GM12875 (cell line): ENCODE data around the gene C1orf21.

Experiments
- H3K4me3 ChIP-seq: one replicate; pipeline ENCODE4 v1.5.1; 2011; ENCODE audit warnings: low read depth, low read length, control low read depth
- TF ChIP-seq, protein P1 (sequence below): IDR thresholded peaks from 2 replicates; pipeline ENCODE4 v1.5.1; 2011; ENCODE audit warnings: low read depth, mild to moderate bottlenecking, control low read depth, inconsistent platforms, low read length, moderate library complexity, borderline replicate concordance; ENCODE audit not compliant: insufficient read depth

C1orf21 gene

DNA sequence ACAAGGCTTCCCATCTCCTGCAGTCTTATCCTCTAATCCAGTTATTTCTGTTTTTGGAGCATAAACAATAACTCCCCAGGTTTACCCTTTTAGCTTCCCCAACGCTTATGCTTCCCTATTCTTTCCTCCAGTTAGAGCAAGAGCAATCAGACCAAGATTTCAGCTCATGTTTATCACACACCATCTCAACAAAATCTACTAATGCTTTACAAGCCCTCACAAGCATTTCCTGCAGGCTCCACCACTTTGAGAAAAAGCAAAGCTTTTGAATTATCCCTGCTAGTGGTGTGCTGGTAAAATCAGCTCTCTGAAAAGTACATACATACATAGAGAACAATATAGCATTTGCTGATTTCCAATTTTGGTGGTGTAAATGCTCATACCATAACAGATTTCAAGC is 275.0 kb downstream of the C1orf21 start:
- no peak overlapping the region for H3K4me3 ChIP-seq
- TF ChIP-seq, protein P1, sequence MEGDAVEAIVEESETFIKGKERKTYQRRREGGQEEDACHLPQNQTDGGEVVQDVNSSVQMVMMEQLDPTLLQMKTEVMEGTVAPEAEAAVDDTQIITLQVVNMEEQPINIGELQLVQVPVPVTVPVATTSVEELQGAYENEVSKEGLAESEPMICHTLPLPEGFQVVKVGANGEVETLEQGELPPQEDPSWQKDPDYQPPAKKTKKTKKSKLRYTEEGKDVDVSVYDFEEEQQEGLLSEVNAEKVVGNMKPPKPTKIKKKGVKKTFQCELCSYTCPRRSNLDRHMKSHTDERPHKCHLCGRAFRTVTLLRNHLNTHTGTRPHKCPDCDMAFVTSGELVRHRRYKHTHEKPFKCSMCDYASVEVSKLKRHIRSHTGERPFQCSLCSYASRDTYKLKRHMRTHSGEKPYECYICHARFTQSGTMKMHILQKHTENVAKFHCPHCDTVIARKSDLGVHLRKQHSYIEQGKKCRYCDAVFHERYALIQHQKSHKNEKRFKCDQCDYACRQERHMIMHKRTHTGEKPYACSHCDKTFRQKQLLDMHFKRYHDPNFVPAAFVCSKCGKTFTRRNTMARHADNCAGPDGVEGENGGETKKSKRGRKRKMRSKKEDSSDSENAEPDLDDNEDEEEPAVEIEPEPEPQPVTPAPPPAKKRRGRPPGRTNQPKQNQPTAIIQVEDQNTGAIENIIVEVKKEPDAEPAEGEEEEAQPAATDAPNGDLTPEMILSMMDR, result no peak

- TF ChIP-seq, protein P1, result peak; percentile 93
- H3K4me3 ChIP-seq, result no peak overlapping the region
These were observed 277.3 kb downstream of the C1orf21 start for GRCh38 chr1:184664042-184664660.

- no peak overlapping the region for H3K4me3 ChIP-seq
- TF ChIP-seq, protein P1, result no peak
These were observed 277.8 kb downstream of the C1orf21 start for GRCh38 chr1:184664661-184665060.

DNA sequence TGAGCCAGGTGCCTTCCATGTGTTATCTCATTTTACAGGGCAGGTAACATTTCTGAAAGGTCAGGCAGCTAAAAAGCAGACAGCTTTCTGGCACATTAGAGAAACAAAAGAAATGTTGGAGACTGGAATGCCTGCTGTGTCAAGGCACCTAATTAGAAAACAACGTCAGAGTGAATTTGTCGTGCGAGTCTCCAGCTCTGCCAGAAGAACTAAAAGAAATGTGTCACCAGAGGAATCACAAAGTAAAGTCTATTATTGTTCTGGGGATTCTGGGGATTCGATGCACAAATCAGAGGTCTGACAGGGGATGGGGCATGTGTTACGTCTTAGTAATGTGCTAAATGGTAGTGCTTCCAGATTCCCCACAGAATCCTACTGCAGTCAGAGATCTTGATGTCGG is 278.5 kb downstream of the C1orf21 start:
- TF ChIP-seq, protein P1, result no peak
- no peak overlapping the region for H3K4me3 ChIP-seq

DNA sequence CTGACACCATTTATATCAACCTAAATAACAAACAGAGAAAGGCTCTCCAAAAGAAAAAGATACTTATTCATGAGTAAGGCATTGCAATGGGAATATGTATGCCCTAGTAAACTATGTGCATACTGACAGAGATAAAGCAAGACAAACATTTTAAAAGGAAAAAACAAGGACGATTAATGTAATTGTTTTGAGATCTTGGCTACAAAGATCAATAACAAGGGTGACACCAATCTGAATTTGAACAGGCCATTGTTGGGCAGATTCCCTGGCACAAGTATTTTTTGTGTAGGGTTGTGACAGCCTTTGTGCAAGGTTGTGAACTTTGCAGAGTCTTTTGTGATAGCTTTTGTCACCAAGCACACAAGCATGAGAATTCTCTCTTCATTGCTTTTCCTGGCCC is 282.6 kb downstream of the C1orf21 start:
- H3K4me3 ChIP-seq, result no peak overlapping the region

DNA sequence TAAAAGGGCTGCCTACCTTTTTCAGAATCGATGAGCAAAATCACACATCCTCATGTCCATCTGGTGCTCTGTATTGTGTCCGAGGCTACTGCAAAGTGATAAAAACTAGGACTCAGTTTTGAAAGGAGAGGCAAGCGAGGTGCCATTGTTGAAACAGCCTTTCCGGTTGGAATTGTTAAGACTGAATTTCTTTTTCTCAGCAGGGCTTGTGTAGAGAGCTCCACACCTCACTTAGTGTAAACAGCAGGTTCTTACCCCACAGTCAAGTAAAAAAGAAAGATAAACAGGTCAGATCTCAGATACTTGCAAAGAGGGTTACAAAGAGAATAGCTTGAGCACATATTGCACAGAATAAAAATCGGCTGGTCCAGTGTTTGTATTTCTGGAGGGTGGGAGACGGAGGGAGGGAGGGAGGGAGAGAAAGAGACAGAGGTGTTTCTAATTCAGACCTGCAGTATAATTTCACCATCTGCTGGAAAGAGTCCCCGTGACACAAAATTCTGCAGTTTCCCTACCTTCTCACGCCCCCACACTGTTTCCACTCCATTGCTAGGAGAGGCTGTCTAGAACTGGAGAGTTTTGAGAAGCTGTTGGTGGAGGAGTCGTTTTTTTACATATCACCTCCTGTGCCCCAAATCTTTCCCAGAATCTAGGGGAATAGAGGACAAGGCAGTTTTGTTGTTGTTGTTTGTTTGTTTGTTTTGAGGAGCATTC is 285.3 kb downstream of the C1orf21 start:
- TF ChIP-seq, protein P1, result no peak
- no peak overlapping the region for H3K4me3 ChIP-seq

More for the DNA sequence above, 282.6 kb downstream of the C1orf21 start:
- TF ChIP-seq, protein P1, result no peak

DNA sequence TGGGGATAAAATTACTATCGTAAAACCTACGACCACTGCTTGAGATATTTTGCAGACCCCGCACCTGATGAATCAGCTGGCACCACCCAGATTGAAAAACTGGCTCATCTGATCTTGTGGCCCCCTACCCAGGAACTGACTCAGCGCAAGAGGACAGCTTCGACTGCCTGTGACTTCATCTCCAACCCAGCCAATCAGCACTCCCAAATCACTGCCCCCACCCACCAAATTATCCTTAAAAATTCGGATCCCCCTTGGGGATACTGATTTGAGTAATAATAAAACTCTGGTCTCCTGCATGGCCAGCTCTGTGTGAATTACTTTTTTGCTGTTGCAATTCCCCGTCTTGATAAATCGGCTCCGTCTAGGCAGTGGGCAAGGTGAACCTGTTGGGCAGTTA is 286.5 kb downstream of the C1orf21 start:
- no peak overlapping the region for H3K4me3 ChIP-seq
- TF ChIP-seq, protein P1, result no peak
